Endothelial cell of umbilical vein (primary cell): Measurements from ENCODE around the gene VIT. TPM values are rescaled to one million over a fixed set of nuclear protein-coding genes. Genes with fewer than 3 reads are reported as not detected.

Experiments
- BruUV-seq: library from RNA; stranded (reverse); fragments of 400-500 nt; replicated peaks from 2 replicates; lab custom pipeline; 2021; lab: Mats Ljungman, UMichigan
- CTCF ChIA-PET: fragments of 300-600, 350-600 bp; sonication (Branson Sonifier 250); formaldehyde crosslinking; loops from one replicate; lab custom pipeline; 2021; ENCODE audit warnings: antibody characterized with exemption, inconsistent platforms; lab: Charles Lee
- POLR2A ChIA-PET: fragments of 300-600, 350-600 bp; sonication (Branson Sonifier 250); formaldehyde crosslinking; loops from one replicate; lab custom pipeline; 2021; ENCODE audit warnings: antibody characterized with exemption, inconsistent platforms; lab: Charles Lee
- DNase-seq: peaks from one replicate; pipeline ENCODE4 v3.0.0-alpha.2; 2011; ENCODE audit warnings: low read depth, low spot score
- FAIRE-seq: peaks from 2 replicates; lab custom pipeline; 2011; peaks lifted over from hg19 to GRCh38; lab: Jason Lieb, UNC
- H2AFZ ChIP-seq: 2 replicates; pipeline ENCODE4 v1.6.0; 2012; ENCODE audit warnings: low read depth, low read length, control low read depth, inconsistent platforms
- H3K27ac ChIP-seq: 2 replicates; pipeline ENCODE4 v1.5.1; 2011; ENCODE audit warnings: low read depth, mild to moderate bottlenecking, control low read depth, low read length, moderate library complexity; ENCODE audit not compliant: insufficient read depth
- H3K27me3 ChIP-seq, 2 experiments: 2 replicates each; pipeline versions ENCODE4 v1.6.0 to v1.6.1; 2011; ENCODE audit warnings: low read length in 2 of 2, mixed read lengths in 1 of 2; ENCODE audit not compliant: control insufficient read depth in 2 of 2, insufficient read depth in 2 of 2
- H3K36me3 ChIP-seq, 2 experiments: 2 replicates in 1 of 2; 3 replicates in 1 of 2; pipeline ENCODE4 v1.5.1; 2011; ENCODE audit warnings: low read length in 2 of 2, mild to moderate bottlenecking in 1 of 2, moderate library complexity in 1 of 2; ENCODE audit not compliant: control insufficient read depth in 2 of 2, insufficient read depth in 2 of 2; ENCODE audit errors: extremely low read depth in 1 of 2
- H3K4me1 ChIP-seq: 3 replicates; pipeline ENCODE4 v1.5.1; 2011; ENCODE audit warnings: mild to moderate bottlenecking, low read length; ENCODE audit not compliant: control insufficient read depth, insufficient read depth; ENCODE audit errors: extremely low read depth
- H3K4me2 ChIP-seq: 2 replicates; pipeline ENCODE4 v1.6.1; 2011; ENCODE audit warnings: low read length, control low read depth, mixed read lengths; ENCODE audit not compliant: insufficient read depth
- H3K4me3 ChIP-seq, 3 experiments: fragments of 200-600 bp in 1 of 3; sonication (generic), shearing (Covaris generic) in 1 of 3; replicated peaks in 1 of 3; 2 replicates each; pipeline ENCODE4 v1.5.1; 2011 to 2016; ENCODE audit warnings: control low read depth in 3 of 3, low read length in 3 of 3, mild to moderate bottlenecking in 2 of 3, inconsistent platforms in 1 of 3, low read depth in 1 of 3, moderate library complexity in 1 of 3; ENCODE audit not compliant: insufficient read depth in 1 of 3
- H3K79me2 ChIP-seq: 2 replicates; pipeline ENCODE4 v1.6.0; 2012; ENCODE audit warnings: low read length, inconsistent platforms; ENCODE audit not compliant: control insufficient read depth, insufficient read depth
- H3K9ac ChIP-seq: replicated peaks from 2 replicates; pipeline ENCODE3; 2011; ENCODE audit warnings: low read length, control low read depth; ENCODE audit not compliant: insufficient read depth; ENCODE audit errors: extremely low read depth
- H3K9me1 ChIP-seq: replicated peaks from 3 replicates; pipeline ENCODE4 v1.6.0; 2011; ENCODE audit warnings: mild to moderate bottlenecking, low read length; ENCODE audit not compliant: control insufficient read depth, insufficient read depth; ENCODE audit errors: extremely low read depth
- H3K9me3 ChIP-seq: replicated peaks from 2 replicates; pipeline ENCODE4 v1.5.1; 2012; ENCODE audit warnings: low read length, inconsistent platforms; ENCODE audit not compliant: control insufficient read depth, insufficient read depth
- H4K20me1 ChIP-seq: replicated peaks from 2 replicates; pipeline ENCODE3; 2011; ENCODE audit warnings: mild to moderate bottlenecking, low read length; ENCODE audit not compliant: control insufficient read depth, insufficient read depth; ENCODE audit errors: extremely low read depth
- EZH2 ChIP-seq: IDR thresholded peaks from 2 replicates; pipeline ENCODE4 v1.6.1; 2012; ENCODE audit warnings: borderline replicate concordance, low read depth, mild to moderate bottlenecking, moderate library complexity, low read length, inconsistent platforms; ENCODE audit not compliant: severe bottlenecking
- FOS ChIP-seq: IDR thresholded peaks from 2 replicates; pipeline ENCODE4 v1.6.1; 2011; ENCODE audit warnings: mild to moderate bottlenecking, low read length, moderate library complexity, borderline replicate concordance; ENCODE audit not compliant: insufficient read depth
- GATA2 ChIP-seq: IDR thresholded peaks from 2 replicates; pipeline ENCODE4 v1.7.0; 2011; ENCODE audit warnings: low read depth, mild to moderate bottlenecking, moderate library complexity, mixed read lengths, low read length; ENCODE audit not compliant: insufficient read length, insufficient read depth
- JUN ChIP-seq: IDR thresholded peaks from 2 replicates; pipeline ENCODE4 v1.6.1; 2011; ENCODE audit warnings: borderline replicate concordance, low read depth; ENCODE audit not compliant: insufficient read length, insufficient read depth
- MYC ChIP-seq: IDR thresholded peaks from one replicate; pipeline ENCODE4 v1.6.1; 2011; ENCODE audit warnings: mild to moderate bottlenecking, low read depth, low read length
- POLR2A ChIP-seq: IDR thresholded peaks from 2 replicates; pipeline ENCODE4 v1.6.1; 2012; ENCODE audit warnings: low read depth, mild to moderate bottlenecking, control low read depth, low read length
- POLR2AphosphoS5 ChIP-seq: IDR thresholded peaks from 2 replicates; pipeline ENCODE4 v1.6.1; 2012; ENCODE audit warnings: low read depth, mild to moderate bottlenecking, control low read depth, low read length, moderate library complexity; ENCODE audit not compliant: insufficient read depth
- dilution Hi-C: fragments of 300-500 bp; cut with MboI; formaldehyde crosslinking; loops from one replicate; pipeline ENCODE4 v1.15.0; 2019; ENCODE audit warnings: low sequenced_read_pairs; ENCODE audit not compliant: extremely low pct_ligation_motif_present
- intact Hi-C: fragments of 100-400 bp; cut with micrococcal nuclease; formaldehyde crosslinking; loops from one replicate; pipeline ENCODE4 v1.10.0; 2022
- polyA plus RNA-seq, 4 experiments: library from polyadenylated mRNA; depleted of rRNA in 3 of 4; stranded (reverse) in 3 of 4; unstranded in 1 of 4; fragments of >200 nt; gene quantifications; 2 replicates each; pipeline versions ENCODE4 v1.2.1 to v1.2.3, GENCODE V29; 2011 to 2012; ENCODE audit warnings: missing spikeins in 1 of 4
- total RNA-seq: library from RNA; stranded (reverse); gene quantifications from 2 replicates; pipeline ENCODE4 v1.2.3, GENCODE V29; 2021
- TF ChIP-seq, protein P1 (sequence below): IDR thresholded peaks from 2 replicates; pipeline ENCODE4 v1.6.1; 2011; ENCODE audit not compliant: insufficient read depth, insufficient read length
- TF ChIP-seq, protein P2 (sequence below), 2 donors: IDR thresholded peaks; 1 replicate in 1 of 2; 2 replicates in 1 of 2; pipeline ENCODE4 v1.5.1; 2011; ENCODE audit warnings: low read length in 2 of 2, mild to moderate bottlenecking in 2 of 2, moderate library complexity in 2 of 2, control low read depth in 1 of 2, inconsistent platforms in 1 of 2, low read depth in 1 of 2; ENCODE audit not compliant: insufficient read depth in 1 of 2; ENCODE audit errors: extremely low read depth in 1 of 2

The VIT gene
- total and polyA plus RNA-seq, 2 donors (not counting 3 experiments of a cell fraction or from before 2014, with no cell fraction given) = 0.54 to 0.88 TPM

DNA sequence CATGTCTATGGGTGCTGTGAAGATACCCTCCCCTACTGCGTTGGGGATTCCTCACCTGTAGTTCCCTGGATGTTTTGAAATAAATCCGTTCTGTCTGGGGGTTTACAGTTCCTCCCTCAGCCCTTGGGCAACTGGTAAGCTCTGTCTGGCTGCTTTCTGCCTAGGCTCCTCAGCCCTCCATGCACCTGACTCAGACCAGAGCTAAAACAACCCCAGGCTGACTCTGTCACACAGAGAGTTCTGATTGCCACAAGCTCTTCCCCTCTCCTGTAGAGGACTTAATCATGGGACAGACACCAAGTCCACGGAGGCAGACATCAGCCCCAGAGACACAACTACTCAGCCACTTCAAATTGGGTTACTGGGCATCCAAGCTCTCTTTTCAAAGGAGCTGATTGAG is 6.3 kb downstream of the VIT start:
- Histone ChIP-seq H2AFZ (no peak overlapping the region), H3K36me3 (no peaks in the 10 kb centered on the region), H3K9me3 (no peaks in the 10 kb centered on the region), H3K4me3 (no peak overlapping the region), H3K4me2 (no peak overlapping the region), H3K27me3 (no peaks in the 10 kb centered on the region), H3K9me1 (no peaks in the 10 kb centered on the region), H4K20me1 (no peaks in the 10 kb centered on the region), H3K27ac (no peak overlapping the region), H3K4me1 (peaks cover 7% of the 10 kb centered on the region), H3K9ac (no peak overlapping the region), H3K79me2 (no peaks in the 10 kb centered on the region)
- CTCF ChIA-PET = interaction anchor here (1.3 kb wide), 1 partner anchor 25 kb away, joined by 5 read pairs; no protein-coding TSS in a partner anchor
- POLR2A ChIA-PET = no interaction called here
- DNase-seq = no peak
- no peak for FAIRE-seq
- TF ChIP-seq EZH2 = no peak
- TF ChIP-seq JUN = no peak
- TF ChIP-seq POLR2AphosphoS5 = no peak
- no peak for TF ChIP-seq POLR2A
- TF ChIP-seq GATA2 = no peak
- TF ChIP-seq FOS = no peak
- TF ChIP-seq, protein P1, sequence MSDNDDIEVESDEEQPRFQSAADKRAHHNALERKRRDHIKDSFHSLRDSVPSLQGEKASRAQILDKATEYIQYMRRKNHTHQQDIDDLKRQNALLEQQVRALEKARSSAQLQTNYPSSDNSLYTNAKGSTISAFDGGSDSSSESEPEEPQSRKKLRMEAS = no peak
- TF ChIP-seq MYC = no peak
- TF ChIP-seq, protein P2, sequence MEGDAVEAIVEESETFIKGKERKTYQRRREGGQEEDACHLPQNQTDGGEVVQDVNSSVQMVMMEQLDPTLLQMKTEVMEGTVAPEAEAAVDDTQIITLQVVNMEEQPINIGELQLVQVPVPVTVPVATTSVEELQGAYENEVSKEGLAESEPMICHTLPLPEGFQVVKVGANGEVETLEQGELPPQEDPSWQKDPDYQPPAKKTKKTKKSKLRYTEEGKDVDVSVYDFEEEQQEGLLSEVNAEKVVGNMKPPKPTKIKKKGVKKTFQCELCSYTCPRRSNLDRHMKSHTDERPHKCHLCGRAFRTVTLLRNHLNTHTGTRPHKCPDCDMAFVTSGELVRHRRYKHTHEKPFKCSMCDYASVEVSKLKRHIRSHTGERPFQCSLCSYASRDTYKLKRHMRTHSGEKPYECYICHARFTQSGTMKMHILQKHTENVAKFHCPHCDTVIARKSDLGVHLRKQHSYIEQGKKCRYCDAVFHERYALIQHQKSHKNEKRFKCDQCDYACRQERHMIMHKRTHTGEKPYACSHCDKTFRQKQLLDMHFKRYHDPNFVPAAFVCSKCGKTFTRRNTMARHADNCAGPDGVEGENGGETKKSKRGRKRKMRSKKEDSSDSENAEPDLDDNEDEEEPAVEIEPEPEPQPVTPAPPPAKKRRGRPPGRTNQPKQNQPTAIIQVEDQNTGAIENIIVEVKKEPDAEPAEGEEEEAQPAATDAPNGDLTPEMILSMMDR (IDR thresholded peaks at IDR 0.05; ENCODE audit: extremely low read depth in 1 of 2, insufficient read depth in 1 of 2, low read depth in 1 of 2, low read length in 2 of 2) = no peak
- BruUV-seq = no TSS peak
- dilution Hi-C loops (no loop called here), intact Hi-C loops (no loop called here)
